HL-60 (cell line): ENCODE measurements around the gene NYNRIN.

Source experiments
- DNase-seq, 2 experiments: peaks; one replicate each; pipeline ENCODE4 v3.0.0-alpha.2; 2010 to 2020; ENCODE audit warnings: low read depth in 1 of 2, low spot score in 1 of 2
- H3K27ac ChIP-seq: fragments of 250-450 bp; sonication (Bioruptor Pico); replicated peaks from 2 replicates; pipeline ENCODE4 v1.5.1; 2020; ENCODE audit warnings: mild to moderate bottlenecking, moderate library complexity
- H3K27me3 ChIP-seq: fragments of 250-450 bp; sonication (Bioruptor Pico); 2 replicates; pipeline ENCODE4 v1.5.1; 2021; ENCODE audit warnings: mild to moderate bottlenecking, moderate library complexity; ENCODE audit not compliant: insufficient read depth, poor library complexity, severe bottlenecking
- H3K4me3 ChIP-seq: replicated peaks from 2 replicates; pipeline ENCODE4 v1.5.1; 2011; ENCODE audit warnings: mild to moderate bottlenecking, control low read depth, low read length; ENCODE audit not compliant: insufficient read depth
- CTCF ChIP-seq: IDR thresholded peaks from one replicate; pipeline ENCODE4 v1.5.1; 2011; ENCODE audit warnings: low read length, control low read depth, inconsistent platforms; ENCODE audit not compliant: insufficient read depth
- GABPA ChIP-seq: IDR thresholded peaks from 2 replicates; pipeline ENCODE4 v1.6.1; 2012; ENCODE audit warnings: low read depth
- POLR2AphosphoS5 ChIP-seq: IDR thresholded peaks from 2 replicates; pipeline ENCODE4 v1.6.1; 2012; ENCODE audit warnings: low read depth
- REST ChIP-seq: IDR thresholded peaks from 2 replicates; pipeline ENCODE4 v1.6.1; 2012; ENCODE audit warnings: low read depth; ENCODE audit not compliant: insufficient replicate concordance
- SPI1 ChIP-seq: IDR thresholded peaks from 2 replicates; pipeline ENCODE4 v1.6.1; 2012; ENCODE audit warnings: low read depth, mild to moderate bottlenecking, borderline replicate concordance
- long read RNA-seq: library from polyadenylated mRNA; unstranded; transcript quantifications from one replicate; pipeline ENCODE4 v2.0.0, GENCODE V29; 2020

NYNRIN gene
- long read RNA-seq, result 0 reads

- H3K27ac ChIP-seq, result no peak within 1 kb of the TSS
- no peak for DNase-seq
- no peaks in the 10 kb centered on the region for H3K27me3 ChIP-seq
- H3K4me3 ChIP-seq, result no peak within 1 kb of the TSS
- TF ChIP-seq CTCF, result no peak
- TF ChIP-seq GABPA, result no peak
- TF ChIP-seq SPI1, result no peak
- no peak for TF ChIP-seq POLR2AphosphoS5
- TF ChIP-seq REST, result no peak
These were observed at the start of gene NYNRIN for GRCh38 chr14:24398653-24399446. TSS of gene NYNRIN (plus strand) at chr14:24399003. CDS start at chr14:24399247, 244 bp downstream.

- no peak for TF ChIP-seq SPI1
- no peak for TF ChIP-seq CTCF
- TF ChIP-seq REST, result no peak
- no peak for TF ChIP-seq GABPA
- no peak for TF ChIP-seq POLR2AphosphoS5
- Histone ChIP-seq H3K27me3 (no peaks in the 10 kb centered on the region), H3K27ac (no peak overlapping the region), H3K4me3 (no peak overlapping the region)
- DNase-seq, result no peak
These were observed 49.1 kb upstream of the NYNRIN start for GRCh38 chr14:24349742-24350141.

GRCh38 chr14:24351517-24351916, 47.3 kb upstream of the NYNRIN start:
- Histone ChIP-seq H3K27me3 (no peaks in the 10 kb centered on the region), H3K4me3 (no peak overlapping the region), H3K27ac (no peak overlapping the region)
- TF ChIP-seq POLR2AphosphoS5 (no peak), CTCF (no peak), SPI1 (no peak), GABPA (no peak), REST (no peak)
- no peak for DNase-seq
